Measurements from ENCODE around the gene TENM4.

GRCh38 chr11:79444923-79445322 lies 4.1 kb upstream of the TENM4 start:
- no peak for TF ChIP-seq CTCF (IDR thresholded peaks at IDR 0.05; ENCODE audit: low read depth, low read length, missing input control)
- no peak for TF ChIP-seq MAX (IDR thresholded peaks at IDR 0.05)
- no peak for TF ChIP-seq JUND (IDR thresholded peaks at IDR 0.05)
- TF ChIP-seq GABPA (IDR thresholded peaks at IDR 0.05 in 1 of 2, conservative IDR thresholded peaks at IDR 0.05 in 1 of 2): no peak
- TF ChIP-seq ZBTB33 (IDR thresholded peaks at IDR 0.05): no peak
- no peak for TF ChIP-seq TAF1 (conservative IDR thresholded peaks at IDR 0.05)
- no peak for TF ChIP-seq SP1 (IDR thresholded peaks at IDR 0.05)
- no peak for TF ChIP-seq YY1 (IDR thresholded peaks at IDR 0.05)
- no peak for TF ChIP-seq HNF4G (IDR thresholded peaks at IDR 0.05)
- TF ChIP-seq HNF4A (conservative IDR thresholded peaks at IDR 0.05): no peak
- no peak for TF ChIP-seq RAD21 (IDR thresholded peaks at IDR 0.05)
- TF ChIP-seq NR2F2 (IDR thresholded peaks at IDR 0.05): no peak
- no peak for TF ChIP-seq ATF3 (IDR thresholded peaks at IDR 0.05)
- no peak for TF ChIP-seq FOXA1 (IDR thresholded peaks at IDR 0.05)
